Activated T-cell treated with anti-CD3 and anti-CD28 coated beads, Interleukin-2, amount 50 U/mL, for 1 hour (primary cell): Measurements from ENCODE around the gene WIPI1.
"Not testable (repeated sequence)": the region's sequence is repeated elsewhere in the genome, so short reads cannot be mapped to it uniquely, and the experiment has no call there.

Source experiments
- DNase-seq: peaks from one replicate; pipeline ENCODE4 v3.0.0-alpha.2; 2020

WIPI1 gene

DNA sequence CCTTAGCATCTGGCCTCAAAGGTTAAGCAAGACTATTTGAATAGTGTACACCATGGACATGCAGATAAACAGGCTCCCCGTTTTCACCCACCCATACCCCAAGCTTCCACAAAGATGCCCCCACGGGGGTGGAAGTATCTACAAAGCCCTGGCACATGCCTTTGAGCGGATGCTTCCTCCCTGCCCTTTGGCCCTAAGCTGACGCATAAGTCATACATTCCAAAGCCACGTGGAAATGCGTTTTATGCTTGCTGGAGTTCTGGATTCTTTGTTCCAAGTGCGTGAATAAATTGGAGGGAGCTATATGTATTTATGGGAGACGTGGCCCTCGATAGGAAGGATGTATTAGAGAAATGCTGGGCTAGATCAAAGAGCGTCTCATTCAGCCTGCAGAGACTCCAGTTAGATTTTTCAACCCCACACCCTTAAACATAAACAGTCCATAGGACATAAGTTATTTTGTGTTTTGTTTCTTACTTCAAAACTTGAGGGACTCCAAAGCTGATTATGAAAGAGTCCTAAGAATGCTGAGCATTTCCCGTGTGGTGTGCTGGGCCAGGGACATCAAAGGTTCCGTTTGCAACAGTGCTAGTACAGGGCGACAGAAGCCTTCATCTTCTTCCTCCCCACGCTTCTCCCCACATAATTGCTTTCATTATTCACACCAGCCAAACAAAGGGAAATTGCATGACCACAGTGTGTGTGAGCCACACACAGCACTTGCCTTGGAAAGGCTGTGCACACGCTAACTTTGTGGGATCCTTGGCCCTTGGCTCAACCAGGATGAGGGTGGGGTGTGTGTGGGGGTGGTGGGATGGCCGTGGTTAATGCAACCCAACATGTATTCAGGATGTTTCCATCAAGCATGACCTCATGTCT, 73.6 kb downstream of the WIPI1 start:
- DNase-seq = no peak

DNA sequence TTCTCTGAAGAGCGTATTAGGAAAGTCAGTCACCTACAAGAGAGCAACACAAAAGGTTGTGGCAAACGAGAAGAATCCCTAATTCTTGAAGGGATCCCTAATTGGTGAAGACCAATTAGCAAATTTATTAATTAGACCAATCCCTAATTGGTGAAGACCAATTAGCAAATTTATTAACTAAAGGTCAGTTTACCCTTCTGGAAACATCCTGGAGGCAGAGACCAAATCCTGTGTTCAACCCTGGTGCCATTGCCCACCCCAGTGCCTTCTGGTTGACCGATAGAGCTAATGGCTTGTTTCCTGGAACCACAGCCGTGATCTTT, 74.2 kb downstream of the WIPI1 start:
- no peak for DNase-seq

DNA sequence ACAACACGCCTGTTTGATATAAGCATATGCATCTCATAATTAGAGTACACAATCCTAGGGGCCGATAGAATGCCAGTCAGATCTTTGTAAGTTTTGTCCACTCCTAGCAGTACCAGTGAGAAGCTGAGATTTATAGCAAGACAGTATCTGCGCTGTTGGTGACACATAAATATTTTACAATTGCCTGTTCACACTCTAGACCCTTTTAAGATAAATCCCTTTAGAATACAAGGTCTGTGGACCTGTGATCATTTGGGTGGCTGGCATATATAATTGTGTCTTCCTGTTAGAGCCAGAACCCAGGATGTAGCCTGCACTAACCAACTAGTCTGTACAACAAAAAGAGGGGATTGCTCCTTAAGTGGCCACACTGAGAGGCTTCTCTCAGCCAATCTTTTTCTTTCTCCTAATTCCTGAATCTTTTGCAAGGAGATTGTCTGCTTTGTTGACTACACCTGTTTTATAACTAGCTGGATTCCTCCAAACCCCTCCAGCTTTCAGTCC, 74.7 kb downstream of the WIPI1 start:
- DNase-seq = no peak

DNA sequence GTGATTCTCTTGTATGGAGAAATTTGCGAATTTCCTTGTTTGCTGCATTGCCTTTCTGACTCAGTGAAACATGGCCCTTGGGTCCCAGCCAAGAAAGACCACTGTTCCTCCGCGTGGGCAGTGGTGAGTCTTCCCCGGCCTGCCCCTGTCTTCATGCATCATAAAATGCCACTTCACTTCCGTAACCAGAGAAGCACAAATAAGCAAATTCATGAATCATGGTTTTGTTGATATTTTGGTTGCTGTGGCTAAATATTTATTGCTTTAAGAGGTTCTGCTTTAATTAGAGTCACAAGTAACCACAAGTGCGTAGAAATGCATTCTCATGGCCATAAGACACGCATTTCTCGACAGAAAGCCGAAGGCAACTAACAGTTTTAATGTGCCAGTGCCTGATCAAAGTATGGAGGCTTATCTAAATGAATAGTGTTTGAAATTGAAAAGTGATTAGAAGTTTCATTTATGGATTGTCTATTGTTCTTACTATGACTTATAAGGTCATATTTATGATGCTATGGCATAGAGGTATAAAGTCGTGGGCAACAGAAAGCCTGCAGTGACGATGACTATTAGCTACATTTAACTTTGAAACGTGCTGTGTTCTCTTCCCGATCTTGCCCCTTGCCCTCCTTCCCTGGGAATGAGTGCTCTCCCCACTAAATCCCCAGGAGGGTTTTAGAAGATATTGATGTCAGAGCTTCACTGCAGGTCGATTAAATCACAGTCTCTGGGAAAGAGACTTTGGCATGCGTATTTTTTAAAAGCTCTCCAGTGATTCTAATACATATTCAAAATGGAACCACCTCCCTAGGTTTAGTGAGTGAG, 76.0 kb downstream of the WIPI1 start:
- no peak for DNase-seq

DNA sequence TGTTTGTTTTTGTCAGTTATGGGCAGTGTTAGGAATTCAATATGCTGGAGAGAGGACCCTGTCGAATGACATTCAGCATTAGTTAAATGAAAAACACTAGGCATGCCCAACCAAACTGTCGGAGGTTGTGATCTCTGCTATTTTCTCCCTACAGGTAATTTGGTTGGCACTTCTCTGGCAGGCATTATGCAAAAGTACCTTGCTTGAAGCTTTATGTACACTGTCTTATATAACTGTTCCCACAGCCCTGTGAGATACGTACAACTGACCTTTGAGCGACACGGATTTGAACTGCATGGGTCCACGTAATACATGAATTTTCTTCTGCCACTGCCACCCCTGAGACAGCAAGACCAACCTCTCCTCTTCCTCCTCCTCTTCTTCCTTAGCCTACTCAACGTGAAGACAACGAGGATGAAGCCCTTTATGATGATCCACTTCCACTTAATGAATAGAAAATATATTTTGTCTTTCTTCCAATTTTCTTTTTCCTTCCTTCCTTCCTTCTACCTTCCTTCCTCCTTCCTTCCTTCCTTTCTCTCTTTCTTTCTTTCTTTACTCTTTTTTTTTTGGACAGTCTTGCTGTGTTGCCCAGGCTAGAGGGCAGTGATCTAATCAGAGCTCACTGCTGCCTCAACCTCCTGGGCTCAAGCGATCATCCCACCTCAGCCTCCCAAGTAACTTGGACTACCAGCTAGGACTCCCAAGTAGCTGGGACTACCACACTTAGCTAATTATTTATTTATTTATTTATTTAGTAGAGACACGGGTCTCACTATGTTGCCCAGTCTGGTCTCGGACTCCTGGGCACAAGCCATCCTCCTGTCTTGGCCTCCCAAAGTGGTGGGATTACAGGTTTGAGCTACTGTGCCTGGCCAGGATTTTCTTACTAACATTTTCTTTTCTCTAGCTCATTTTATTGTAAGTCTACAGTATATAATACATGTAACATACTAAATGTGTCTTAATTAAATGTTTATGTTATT, 77.3 kb downstream of the WIPI1 start:
- DNase-seq = no peak

DNA sequence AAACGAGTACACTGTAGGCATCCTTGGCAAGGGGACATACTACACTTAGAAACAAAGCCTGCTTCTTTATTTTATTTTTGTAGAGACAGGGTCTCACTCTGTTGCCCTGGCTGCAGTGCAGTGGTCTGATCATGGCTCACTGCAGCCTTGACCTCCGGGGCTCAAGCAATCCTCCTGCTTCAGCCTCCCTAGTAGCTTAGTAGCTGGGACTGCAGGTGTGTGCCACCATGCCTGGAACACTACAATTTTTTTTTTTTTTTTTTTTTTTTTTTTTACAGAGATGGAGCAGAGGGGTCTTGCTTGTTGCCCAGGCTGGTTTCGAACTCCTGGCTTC, 78.2 kb downstream of the WIPI1 start:
- DNase-seq = no peak

DNA sequence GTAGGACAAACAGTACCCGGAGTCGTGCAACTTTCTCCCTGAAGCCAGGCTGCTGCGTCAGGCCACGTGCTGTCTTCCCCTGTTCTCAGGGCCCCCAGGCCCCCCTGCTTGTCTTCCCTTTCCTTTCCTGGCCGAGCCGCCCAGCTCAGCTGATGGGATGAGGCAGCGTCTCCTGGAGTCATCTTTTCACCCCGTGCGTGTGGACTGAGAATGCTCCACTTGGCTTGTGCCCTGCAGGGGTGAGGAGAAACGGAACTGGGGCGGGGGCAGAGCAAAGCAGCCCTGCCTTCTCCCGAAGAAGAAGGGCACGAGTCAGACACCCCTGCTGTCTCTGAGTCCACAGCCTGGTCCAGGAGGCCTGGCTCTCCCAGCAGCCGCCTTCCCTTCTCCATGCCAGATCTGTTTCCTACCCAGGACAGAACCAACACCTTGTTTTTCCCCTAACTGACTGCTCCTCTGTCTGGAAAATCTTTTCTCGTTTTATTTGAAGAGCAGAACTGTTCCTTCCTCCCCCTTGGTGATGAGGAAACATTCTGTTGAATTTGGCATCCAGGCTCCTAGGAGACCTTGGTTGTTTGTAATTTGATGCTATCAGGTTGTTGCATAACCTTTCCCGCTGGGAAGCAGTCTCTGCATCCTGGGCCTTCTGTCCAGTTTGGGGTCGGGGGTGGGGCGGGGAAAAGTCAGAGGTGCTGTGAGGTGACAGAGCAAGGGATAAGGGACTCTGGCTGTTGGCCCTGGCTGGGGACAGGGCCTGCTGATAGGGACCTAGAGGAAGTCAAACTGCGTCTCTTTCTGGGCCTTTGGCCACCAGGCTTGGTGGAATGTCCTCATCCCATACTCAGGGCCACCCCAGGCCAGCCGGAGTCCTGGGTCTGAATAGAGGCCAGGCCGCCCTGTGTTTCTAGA, 78.8 kb downstream of the WIPI1 start:
- DNase-seq = no peak

DNA sequence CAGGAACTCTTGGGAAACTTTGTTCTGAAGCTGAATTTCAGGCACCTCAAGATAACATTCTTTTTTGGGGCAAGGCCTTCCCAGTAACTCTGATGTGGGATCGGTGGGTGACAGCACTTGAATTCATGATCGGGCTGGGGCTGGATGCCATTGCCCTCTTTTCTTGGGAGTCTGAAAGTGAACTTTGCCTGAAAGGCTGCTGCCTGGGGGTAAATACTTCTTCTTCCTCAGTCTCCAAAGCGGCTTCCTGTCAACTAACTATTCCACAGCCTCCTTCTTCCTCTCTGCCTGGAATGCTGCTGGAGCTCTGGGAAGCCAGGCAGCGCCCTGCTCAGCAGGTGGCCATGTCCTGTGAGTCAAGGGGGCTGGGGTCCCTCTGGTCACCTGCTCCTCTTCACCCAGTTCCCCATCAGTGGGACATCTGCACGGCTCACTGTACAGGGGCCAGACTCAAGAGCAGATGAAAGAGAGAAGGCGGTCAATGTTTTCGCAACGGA, 79.5 kb downstream of the WIPI1 start:
- DNase-seq = no peak

DNA sequence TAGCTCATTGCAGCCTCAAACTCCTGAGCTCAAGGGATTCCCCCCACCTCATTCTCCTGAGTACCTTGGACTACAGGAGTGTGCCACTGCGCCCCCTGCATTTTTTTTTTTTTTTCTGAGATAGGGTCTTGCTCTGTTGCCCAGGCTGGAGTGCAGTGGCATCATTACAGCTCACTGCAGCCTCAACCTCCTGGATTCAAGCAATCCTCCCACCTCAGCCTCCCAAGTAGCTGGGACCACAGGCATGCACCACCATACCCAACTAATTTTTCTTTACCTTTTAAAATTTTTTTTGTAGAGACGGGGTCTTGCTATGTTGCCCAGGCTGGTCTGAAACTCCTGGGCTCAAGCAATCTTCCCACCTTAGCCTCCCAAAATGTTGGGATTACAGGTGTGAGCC, 81.1 kb downstream of the WIPI1 start:
- DNase-seq = not testable (repeated sequence)

DNA sequence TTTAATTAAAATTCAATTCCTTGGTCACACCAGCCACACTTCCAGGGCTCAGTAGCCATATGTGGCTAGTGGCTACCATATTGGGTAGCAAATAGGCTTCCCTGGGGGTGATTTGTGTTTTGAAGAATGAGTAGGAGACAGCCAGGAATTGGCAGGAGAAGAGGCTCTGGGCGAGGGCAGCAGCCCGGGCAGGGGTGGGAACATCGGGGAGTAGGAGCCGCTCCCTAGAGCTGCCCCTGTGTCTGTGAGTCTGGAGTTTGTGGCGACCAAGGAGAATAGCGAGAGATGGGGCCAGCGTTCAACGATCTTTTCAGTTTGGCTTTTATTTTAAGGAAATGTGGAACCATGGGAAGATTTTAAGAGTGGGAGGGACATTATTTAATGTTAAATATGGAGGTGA, 81.7 kb downstream of the WIPI1 start:
- DNase-seq = no peak
